HUES6 (cell line): ENCODE data around the gene TBX10.
"Not testable (repeated sequence)": the region's sequence is repeated elsewhere in the genome, so short reads cannot be mapped to it uniquely, and the experiment has no call there.

Experiments used
- H3K27ac ChIP-seq: 2 replicates; pipeline ENCODE4 v1.7.0; 2013; ENCODE audit warnings: low read depth, mild to moderate bottlenecking, low read length, inconsistent platforms
- H3K27me3 ChIP-seq: 2 replicates; pipeline ENCODE4 v1.6.1; 2013; ENCODE audit warnings: low read length; ENCODE audit not compliant: control insufficient read depth, insufficient read depth
- H3K36me3 ChIP-seq: 2 replicates; pipeline ENCODE4 v1.6.1; 2013; ENCODE audit warnings: low read length; ENCODE audit not compliant: control insufficient read depth, insufficient read depth
- H3K4me1 ChIP-seq: 2 replicates; pipeline ENCODE4 v1.6.1; 2013; ENCODE audit warnings: low read length; ENCODE audit not compliant: control insufficient read depth, insufficient read depth
- H3K4me3 ChIP-seq: 2 replicates; pipeline ENCODE4 v1.5.1; 2013; ENCODE audit warnings: low read depth, low read length
- H3K9ac ChIP-seq: one replicate; pipeline ENCODE4 v1.6.1; 2013; ENCODE audit warnings: mild to moderate bottlenecking, low read length
- H3K9me3 ChIP-seq: 2 replicates; pipeline ENCODE4 v1.6.1; 2013; ENCODE audit warnings: low read depth, low read length; ENCODE audit not compliant: control insufficient read depth, insufficient read depth

The TBX10 gene

GRCh38 chr11:67604119-67604518, 35.4 kb downstream of the TBX10 start:
- Histone ChIP-seq H3K9ac (peak overlapping the region; percentile 81), H3K27ac (peak overlapping the region; percentile 69; the same call in 1 of the 2 replicates), H3K4me1 (peaks cover 36% of the 10 kb centered on the region), H3K36me3 (peaks cover 11% of the 10 kb centered on the region), H3K4me3 (peak overlapping the region; percentile 23)
- not testable (repeated sequence) for H3K9me3 ChIP-seq, H3K27me3 ChIP-seq

GRCh38 chr11:67601098-67601497, 38.5 kb downstream of the TBX10 start:
- H3K36me3 ChIP-seq: no peaks in the 10 kb centered on the region
- peaks cover 28% of the 10 kb centered on the region for H3K4me1 ChIP-seq
- peaks cover 14% of the 10 kb centered on the region for H3K9me3 ChIP-seq
- H3K27ac ChIP-seq: no peak overlapping the region
- H3K27me3 ChIP-seq: no peaks in the 10 kb centered on the region; the same call in 1 of the 2 replicates
- no peak overlapping the region for H3K9ac ChIP-seq
- H3K4me3 ChIP-seq: no peak overlapping the region

GRCh38 chr11:67600324-67601029, 39.1 kb downstream of the TBX10 start:
- Histone ChIP-seq H3K9me3 (peaks cover 16% of the 10 kb centered on the region), H3K9ac (no peak overlapping the region), H3K27ac (no peak overlapping the region), H3K4me1 (peaks cover 22% of the 10 kb centered on the region), H3K36me3 (no peaks in the 10 kb centered on the region), H3K27me3 (no peaks in the 10 kb centered on the region; the same call in 1 of the 2 replicates), H3K4me3 (no peak overlapping the region)

- no peak overlapping the region for H3K27ac ChIP-seq
- H3K4me3 ChIP-seq: no peak overlapping the region
- no peak overlapping the region for H3K9ac ChIP-seq
- no peaks in the 10 kb centered on the region for H3K36me3 ChIP-seq
- no peaks in the 10 kb centered on the region; the same call in 1 of the 2 replicates for H3K27me3 ChIP-seq
- peaks cover 10% of the 10 kb centered on the region for H3K4me1 ChIP-seq
- H3K9me3 ChIP-seq: peaks cover 16% of the 10 kb centered on the region
Measured at GRCh38 chr11:67599149-67599548, 40.4 kb downstream of the TBX10 start.

- not testable (repeated sequence) for H3K4me3 ChIP-seq, H3K36me3 ChIP-seq, H3K27ac ChIP-seq, H3K4me1 ChIP-seq, H3K27me3 ChIP-seq, H3K9ac ChIP-seq
- peaks cover 16% of the 10 kb centered on the region for H3K9me3 ChIP-seq
Measured at GRCh38 chr11:67597963-67598362, 41.6 kb downstream of the TBX10 start.

GRCh38 chr11:67597458-67597857, 42.1 kb downstream of the TBX10 start:
- not testable (repeated sequence) for H3K4me3 ChIP-seq, H3K9ac ChIP-seq, H3K27ac ChIP-seq, H3K27me3 ChIP-seq, H3K36me3 ChIP-seq, H3K4me1 ChIP-seq
- H3K9me3 ChIP-seq: peaks cover 13% of the 10 kb centered on the region

GRCh38 chr11:67596753-67597300, 42.7 kb downstream of the TBX10 start:
- H3K36me3 ChIP-seq: no peaks in the 10 kb centered on the region
- H3K27me3 ChIP-seq: no peaks in the 10 kb centered on the region
- H3K9me3 ChIP-seq: peaks cover 12% of the 10 kb centered on the region
- H3K4me3 ChIP-seq: no peak overlapping the region
- no peak overlapping the region for H3K9ac ChIP-seq
- H3K27ac ChIP-seq: no peak overlapping the region
- no peaks in the 10 kb centered on the region for H3K4me1 ChIP-seq

GRCh38 chr11:67594480-67594879, 45.1 kb downstream of the TBX10 start:
- Histone ChIP-seq H3K36me3 (no peaks in the 10 kb centered on the region; the same call in 1 of the 2 replicates), H3K9me3 (peaks cover 12% of the 10 kb centered on the region), H3K4me1 (no peaks in the 10 kb centered on the region), H3K27ac (no peak overlapping the region), H3K9ac (no peak overlapping the region), H3K27me3 (no peaks in the 10 kb centered on the region), H3K4me3 (no peak overlapping the region)

GRCh38 chr11:67593565-67593905, 46.0 kb downstream of the TBX10 start:
- no peak overlapping the region for H3K4me3 ChIP-seq
- no peaks in the 10 kb centered on the region for H3K4me1 ChIP-seq
- peaks cover 9% of the 10 kb centered on the region for H3K9me3 ChIP-seq
- H3K36me3 ChIP-seq: peaks cover 7% of the 10 kb centered on the region
- no peak overlapping the region for H3K27ac ChIP-seq
- no peaks in the 10 kb centered on the region for H3K27me3 ChIP-seq
- H3K9ac ChIP-seq: no peak overlapping the region

- no peaks in the 10 kb centered on the region for H3K4me1 ChIP-seq
- H3K9me3 ChIP-seq: peaks cover 9% of the 10 kb centered on the region
- H3K4me3 ChIP-seq: no peak overlapping the region
- no peak overlapping the region for H3K9ac ChIP-seq
- peaks cover 10% of the 10 kb centered on the region for H3K36me3 ChIP-seq
- H3K27ac ChIP-seq: no peak overlapping the region
- no peaks in the 10 kb centered on the region for H3K27me3 ChIP-seq
Measured at GRCh38 chr11:67592880-67593564, 46.5 kb downstream of the TBX10 start.

GRCh38 chr11:67588899-67589415, 50.6 kb downstream of the TBX10 start:
- not testable (repeated sequence) for H3K4me3 ChIP-seq, H3K9ac ChIP-seq, H3K27me3 ChIP-seq, H3K9me3 ChIP-seq, H3K27ac ChIP-seq
- Histone ChIP-seq H3K4me1 (peaks cover 14% of the 10 kb centered on the region), H3K36me3 (peaks cover 49% of the 10 kb centered on the region)
